T-cell (primary cell): ENCODE results near the gene WDR19. TPM values are rescaled to one million over a fixed set of nuclear protein-coding genes. Genes with fewer than 3 reads are reported as not detected.

Experiments
- ATAC-seq, 4 experiments: fragments of 200-7000 bp in 3 of 4; fragments of 150-1000 bp in 1 of 4; cut with Tn5 transposase; replicated peaks in 1 of 4; 1 replicate in 3 of 4; 2 replicates in 1 of 4; pipeline ENCODE4 v1.10.0; 2021; ENCODE audit warnings: moderate library complexity in 3 of 4, mild to moderate bottlenecking in 2 of 4, moderate number of reproducible peaks in 1 of 4
- CTCF ChIA-PET, 2 donors: fragments of 300-600 bp; sonication (Branson Sonifier 250); formaldehyde crosslinking; loops; one replicate each; lab custom pipeline; 2022; ENCODE audit warnings: antibody characterized with exemption in 2 of 2; lab: Charles Lee
- POLR2A ChIA-PET, 2 donors: fragments of 300-600 bp; sonication (Branson Sonifier 250); formaldehyde crosslinking; loops; one replicate each; lab custom pipeline; 2022; ENCODE audit warnings: antibody characterized with exemption in 2 of 2; lab: Charles Lee
- DNase-seq, 35 experiments: peaks; one replicate each; pipeline versions ENCODE4 v3.0.0 to v3.0.0-alpha.2; 2013 to 2023
- H3K27ac ChIP-seq: one replicate; pipeline ENCODE4 v1.5.1; 2013; ENCODE audit warnings: low read length
- H3K27me3 ChIP-seq, 2 experiments: replicated peaks in 1 of 2; 1 replicate in 1 of 2; 2 replicates in 1 of 2; pipeline versions ENCODE4 v1.6.1 to v1.7.0; 2013; ENCODE audit warnings: low read length in 1 of 2, mixed read lengths in 1 of 2; ENCODE audit not compliant: control insufficient read depth in 2 of 2, insufficient read depth in 2 of 2; ENCODE audit errors: extremely low read depth in 1 of 2
- H3K36me3 ChIP-seq, 2 donors: 1 replicate in 1 of 2; 2 replicates in 1 of 2; pipeline versions ENCODE4 v1.6.1 to v1.7.0; 2013; ENCODE audit warnings: low read length in 1 of 2; ENCODE audit not compliant: control insufficient read depth in 2 of 2, insufficient read depth in 1 of 2; ENCODE audit errors: extremely low read depth in 1 of 2
- H3K4me1 ChIP-seq, 2 experiments: 1 replicate in 1 of 2; 2 replicates in 1 of 2; pipeline versions ENCODE4 v1.6.1 to v1.7.0; 2013; ENCODE audit warnings: low read length in 2 of 2, mixed read lengths in 1 of 2; ENCODE audit not compliant: insufficient read depth in 2 of 2, control insufficient read depth in 1 of 2; ENCODE audit errors: extremely low read depth in 1 of 2
- H3K4me3 ChIP-seq, 2 donors: 1 replicate in 1 of 2; 2 replicates in 1 of 2; pipeline versions ENCODE4 v1.5.1 to v1.7.0; 2013; ENCODE audit warnings: mild to moderate bottlenecking in 2 of 2, low read length in 1 of 2, moderate library complexity in 1 of 2; ENCODE audit not compliant: control insufficient read depth in 1 of 2; ENCODE audit errors: extremely low read depth in 1 of 2
- H3K9me3 ChIP-seq: 2 replicates; pipeline ENCODE4 v1.7.0; 2013
- H3K27ac Mint-ChIP-seq, 2 donors: one replicate each; pipeline ENCODE4 v1.8.0; 2020 to 2021; ENCODE audit warnings: mild to moderate bottlenecking in 2 of 2, mixed read lengths in 2 of 2
- H3K27me3 Mint-ChIP-seq, 2 donors: one replicate each; pipeline ENCODE4 v1.8.0; 2021 to 2022; ENCODE audit warnings: mixed read lengths in 2 of 2
- H3K36me3 Mint-ChIP-seq: one replicate; pipeline ENCODE4 v1.8.0; 2021; ENCODE audit warnings: mixed read lengths
- H3K4me1 Mint-ChIP-seq, 3 donors: one replicate each; pipeline ENCODE4 v1.8.0; 2020 to 2022; ENCODE audit warnings: mixed read lengths in 3 of 3, mild to moderate bottlenecking in 1 of 3
- H3K4me3 Mint-ChIP-seq, 3 donors: one replicate each; pipeline ENCODE4 v1.8.0; 2020 to 2022; ENCODE audit warnings: mild to moderate bottlenecking in 3 of 3, mixed read lengths in 3 of 3, moderate library complexity in 3 of 3
- H3K9me3 Mint-ChIP-seq, 3 donors: one replicate each; pipeline ENCODE4 v1.8.0; 2020 to 2022; ENCODE audit warnings: mixed read lengths in 3 of 3
- WGBS: methylation state at CpG from one replicate; pipeline ENCODE4 v1.1.5; 2013; ENCODE audit warnings: missing lambda C conversion rate; ENCODE audit not compliant: insufficient coverage; 5-methylcytosine and 5-hydroxymethylcytosine counted together
- total RNA-seq, 35 experiments: library from RNA in 6 of 35; stranded (reverse) in 6 of 35; fragments of 120-200 nt in 1 of 35; gene quantifications; one replicate each; pipeline versions ENCODE4 v1.2.1 to v1.2.4 and lab custom pipeline; 2013 to 2026

WDR19 gene
- total RNA-seq, 5 donors from 2014 or later (not counting 1 experiment from before 2014, with no cell fraction given) = 17.4 to 39.9 (median 28.0) TPM

DNA sequence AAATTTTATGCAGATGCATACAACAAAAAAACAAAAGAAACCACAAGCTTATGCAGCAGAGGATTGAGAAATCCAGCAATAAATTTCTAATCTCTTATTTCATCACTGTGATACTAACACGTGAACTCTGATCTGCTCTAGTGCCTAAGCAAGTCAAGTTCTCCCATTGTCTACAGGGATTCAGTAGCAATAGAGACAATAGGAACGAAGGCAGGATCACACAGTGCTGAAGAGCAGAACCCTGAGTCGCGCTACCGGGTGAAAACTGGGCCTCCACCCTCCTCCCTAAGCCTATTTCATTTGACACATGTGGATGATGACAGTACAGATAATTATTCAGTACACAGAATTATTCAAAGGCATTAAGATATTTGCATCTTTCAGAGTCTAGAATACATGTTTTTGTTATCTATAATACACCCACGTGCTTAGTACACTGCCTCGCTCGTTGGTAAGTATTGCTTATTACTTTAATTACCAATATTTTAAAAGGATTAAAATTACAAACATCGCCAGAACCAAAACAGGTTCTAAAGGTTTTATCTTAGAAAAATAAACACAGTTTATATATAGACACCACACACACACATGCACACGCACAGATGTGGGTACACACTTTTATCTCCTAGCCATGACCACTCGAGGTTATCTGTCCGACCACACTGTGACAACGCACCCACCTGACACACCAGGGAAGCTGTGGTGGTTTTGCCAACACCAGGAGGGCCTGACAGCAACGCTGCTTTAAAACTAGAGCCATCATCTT is 123.8 kb downstream of the WDR19 start:
- no peaks in the 10 kb centered on the region for H3K9me3 Mint-ChIP-seq
- H3K36me3 Mint-ChIP-seq = peaks cover 67% of the 10 kb centered on the region
- no CpG with 5 or more reads among the region's 14 CpGs for WGBS
- Histone ChIP-seq H3K4me3 (no peak overlapping the region), H3K27ac (no peak overlapping the region), H3K27me3 (no peaks in the 10 kb centered on the region), H3K4me1 (no peaks in the 10 kb centered on the region), H3K9me3 (no peaks in the 10 kb centered on the region), H3K36me3 (peaks cover 16 to 76% of the 10 kb centered on the region in 2 donors)
- no peak for ATAC-seq
- peaks cover 0 to 8% (median 0%) of the 10 kb centered on the region in 3 donors for H3K4me1 Mint-ChIP-seq
- ChIA-PET POLR2A (no interaction called here), CTCF (no interaction called here)
- DNase-seq = no peak
- no peak overlapping the region for H3K4me3 Mint-ChIP-seq
- peak overlapping the region in 1 of 2 donors; percentile 85 for H3K27ac Mint-ChIP-seq
- H3K27me3 Mint-ChIP-seq = no peaks in the 10 kb centered on the region

GRCh38 chr4:39308611-39309010 is 126.3 kb downstream of the WDR19 start:
- no peak overlapping the region for H3K27ac Mint-ChIP-seq

GRCh38 chr4:39312816-39313215 is 130.5 kb downstream of the WDR19 start:
- no peak overlapping the region for H3K27ac Mint-ChIP-seq
- H3K36me3 Mint-ChIP-seq = peaks cover 55% of the 10 kb centered on the region

More at GRCh38 chr4:39308611-39309010, 126.3 kb downstream of the WDR19 start:
- H3K27ac ChIP-seq = no peak overlapping the region
- Mint-ChIP-seq H3K9me3 (no peaks in the 10 kb centered on the region), H3K36me3 (peaks cover 72% of the 10 kb centered on the region), H3K27me3 (no peaks in the 10 kb centered on the region), H3K4me3 (no peak overlapping the region), H3K4me1 (peaks cover 0 to 8% (median 0%) of the 10 kb centered on the region in 3 donors)
- DNase-seq = no peak
- no peak for ATAC-seq
- H3K4me3 ChIP-seq = no peak overlapping the region
- WGBS = 85% methylated on average over 5 of the region's 6 CpGs
- no peaks in the 10 kb centered on the region for H3K9me3 ChIP-seq
- ChIA-PET POLR2A (no interaction called here), CTCF (interaction anchor here in 1 of 2 donors (0.6 kb wide), 1 partner anchor 245 kb away, joined by 3 read pairs; no protein-coding TSS in a partner anchor)
- H3K36me3 ChIP-seq = peaks cover 19 to 77% of the 10 kb centered on the region in 2 donors
- H3K27me3 ChIP-seq = no peaks in the 10 kb centered on the region
- H3K4me1 ChIP-seq = no peaks in the 10 kb centered on the region

DNA sequence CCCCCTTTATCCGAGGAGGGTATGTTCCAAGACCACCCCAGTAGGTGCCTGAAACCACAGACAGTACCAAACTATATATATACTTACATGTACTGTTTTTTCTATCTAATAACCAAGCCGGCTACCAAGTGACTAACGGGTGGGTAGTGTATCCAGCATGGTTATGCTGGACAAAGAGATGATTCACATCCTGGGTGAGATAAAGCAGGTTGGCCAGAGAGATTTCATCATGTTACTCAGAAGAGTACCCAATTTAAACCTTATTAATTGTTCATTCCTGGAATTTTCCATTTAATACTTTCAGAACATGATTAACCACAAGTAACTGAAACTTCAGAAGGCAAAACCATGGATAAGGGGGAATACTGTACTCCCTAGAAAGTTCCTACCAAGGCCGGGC is 137.3 kb downstream of the WDR19 start:
- ChIA-PET POLR2A (no interaction called here), CTCF (no interaction called here)
- DNase-seq (no peak), ATAC-seq (no peak)
- H3K27me3 Mint-ChIP-seq = no peaks in the 10 kb centered on the region
- peaks cover 40% of the 10 kb centered on the region for H3K36me3 Mint-ChIP-seq
- H3K4me3 ChIP-seq = no peak overlapping the region
- no peak overlapping the region for H3K27ac Mint-ChIP-seq
- H3K4me1 Mint-ChIP-seq = no peaks in the 10 kb centered on the region
- no peak overlapping the region for H3K4me3 Mint-ChIP-seq
- no peaks in the 10 kb centered on the region for H3K9me3 Mint-ChIP-seq
- H3K4me1 ChIP-seq = no peaks in the 10 kb centered on the region
- H3K9me3 ChIP-seq = no peaks in the 10 kb centered on the region
- no peaks in the 10 kb centered on the region for H3K27me3 ChIP-seq
- no peak overlapping the region for H3K27ac ChIP-seq
- H3K36me3 ChIP-seq = peaks cover 0 to 66% of the 10 kb centered on the region in 2 donors
- WGBS = no CpG with 5 or more reads among the region's 4 CpGs

More at GRCh38 chr4:39312816-39313215, 130.5 kb downstream of the WDR19 start:
- H3K36me3 ChIP-seq = peaks cover 4 to 91% of the 10 kb centered on the region in 2 donors
- H3K4me1 ChIP-seq = no peaks in the 10 kb centered on the region
- no peaks in the 10 kb centered on the region for H3K27me3 Mint-ChIP-seq
- ChIA-PET POLR2A (interaction anchor here in 1 of 2 donors (0.6 kb wide), 1 partner anchor 138 kb away, joined by 3 read pairs; no protein-coding TSS in a partner anchor), CTCF (no interaction called here)
- 100% methylated on average over 3 of the region's 4 CpGs for WGBS
- no peaks in the 10 kb centered on the region for H3K4me1 Mint-ChIP-seq
- H3K4me3 Mint-ChIP-seq = no peak overlapping the region
- H3K9me3 ChIP-seq = no peaks in the 10 kb centered on the region
- no peak for DNase-seq
- ATAC-seq = no peak
- H3K9me3 Mint-ChIP-seq = no peaks in the 10 kb centered on the region
- H3K27me3 ChIP-seq = no peaks in the 10 kb centered on the region
- no peak overlapping the region for H3K4me3 ChIP-seq
- H3K27ac ChIP-seq = no peak overlapping the region

DNA sequence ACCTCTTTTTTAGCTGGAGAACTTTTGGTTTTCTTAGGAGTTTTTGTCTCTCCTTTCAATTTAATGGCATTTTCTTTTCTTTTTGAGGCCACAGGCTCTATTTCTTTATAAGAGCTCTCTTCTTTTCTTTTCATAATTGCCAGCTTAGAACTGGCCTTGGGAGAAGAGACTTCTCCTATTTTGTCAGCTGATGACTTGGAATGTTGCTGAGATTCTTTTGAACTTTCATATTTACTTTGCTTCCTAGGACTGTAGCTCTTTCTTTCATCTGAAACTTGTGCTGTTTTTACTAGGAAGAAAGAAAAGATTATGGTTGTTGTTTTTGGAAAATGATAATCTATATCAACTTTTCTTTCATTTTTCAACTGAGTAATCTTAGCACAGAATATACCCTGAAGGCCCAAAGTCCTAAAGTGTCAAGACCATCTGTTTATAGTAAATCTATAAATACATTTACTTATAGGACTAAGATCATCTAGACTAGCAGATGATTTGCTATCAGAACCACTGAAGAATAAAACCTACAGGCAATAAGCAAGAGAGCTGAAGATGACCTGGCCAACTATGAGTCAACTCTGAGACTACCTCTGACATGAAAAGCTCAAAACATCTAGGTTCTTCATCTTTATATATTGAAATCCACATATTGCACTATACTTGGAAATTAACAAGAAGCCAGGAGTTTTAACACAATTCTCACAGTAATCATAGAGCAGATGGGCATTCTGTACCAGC is 138.2 kb downstream of the WDR19 start:
- no peak for ATAC-seq
- peaks cover 46% of the 10 kb centered on the region for H3K36me3 Mint-ChIP-seq
- H3K4me3 Mint-ChIP-seq = no peak overlapping the region
- Histone ChIP-seq H3K4me3 (no peak overlapping the region), H3K4me1 (no peaks in the 10 kb centered on the region), H3K27ac (no peak overlapping the region), H3K36me3 (peaks cover 0 to 66% of the 10 kb centered on the region in 2 donors), H3K27me3 (no peaks in the 10 kb centered on the region), H3K9me3 (no peaks in the 10 kb centered on the region)
- CTCF ChIA-PET = interaction anchor here in 1 of 2 donors (0.7 kb wide), 1 partner anchor 207 kb away, joined by 4 read pairs; the partner anchor contains the start of gene UGDH
- POLR2A ChIA-PET = interaction anchor here in 1 of 2 donors (0.6 kb wide), 1 partner anchor 138 kb away, joined by 4 read pairs; no protein-coding TSS in a partner anchor
- H3K27me3 Mint-ChIP-seq = no peaks in the 10 kb centered on the region
- H3K27ac Mint-ChIP-seq = no peak overlapping the region
- H3K9me3 Mint-ChIP-seq = no peaks in the 10 kb centered on the region
- no peak for DNase-seq
- no peaks in the 10 kb centered on the region for H3K4me1 Mint-ChIP-seq

DNA sequence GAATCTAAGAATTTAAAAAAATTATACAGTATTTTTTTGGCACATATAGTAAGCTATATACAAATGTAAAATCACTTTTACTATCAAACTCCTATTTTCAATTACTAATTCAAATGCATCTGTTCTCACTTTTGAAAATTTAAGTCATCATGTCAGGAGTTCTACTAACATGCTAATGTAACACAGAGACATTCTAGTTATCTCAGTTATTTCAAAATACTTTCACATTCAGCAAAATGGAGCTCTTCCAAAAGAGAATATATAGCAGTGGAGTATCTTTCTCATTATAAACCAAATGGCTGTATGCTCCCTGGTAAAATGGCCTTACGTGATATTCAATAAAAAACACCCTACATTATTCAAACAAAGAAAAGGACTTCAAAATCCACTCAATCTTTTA is 141.5 kb downstream of the WDR19 start:
- WGBS = no CpG with 5 or more reads among the region's 1 CpG
- Histone ChIP-seq H3K4me3 (no peak overlapping the region), H3K36me3 (peaks cover 0 to 51% of the 10 kb centered on the region in 2 donors), H3K27ac (no peak overlapping the region), H3K4me1 (no peaks in the 10 kb centered on the region), H3K27me3 (no peaks in the 10 kb centered on the region), H3K9me3 (no peaks in the 10 kb centered on the region)
- CTCF ChIA-PET = interaction anchor here in 1 of 2 donors (1.0 kb wide), 1 partner anchor 27 kb away, joined by 3 read pairs; no protein-coding TSS in a partner anchor
- no peaks in the 10 kb centered on the region for H3K27me3 Mint-ChIP-seq
- POLR2A ChIA-PET = no interaction called here
- DNase-seq = no peak
- ATAC-seq = no peak
- H3K4me1 Mint-ChIP-seq = peaks cover 0 to 6% (median 5%) of the 10 kb centered on the region in 3 donors
- no peaks in the 10 kb centered on the region for H3K9me3 Mint-ChIP-seq
- H3K4me3 Mint-ChIP-seq = no peak overlapping the region
- no peak overlapping the region for H3K27ac Mint-ChIP-seq
- H3K36me3 Mint-ChIP-seq = peaks cover 58% of the 10 kb centered on the region
